ENCODE results near the gene SBK2. TPM values are rescaled to one million over a fixed set of nuclear protein-coding genes. Genes with fewer than 3 reads are reported as not detected.

The SBK2 gene
- total and polyA plus RNA-seq, 2 experiments from 2014 or later, result 1.1 to 2.0 TPM

DNA sequence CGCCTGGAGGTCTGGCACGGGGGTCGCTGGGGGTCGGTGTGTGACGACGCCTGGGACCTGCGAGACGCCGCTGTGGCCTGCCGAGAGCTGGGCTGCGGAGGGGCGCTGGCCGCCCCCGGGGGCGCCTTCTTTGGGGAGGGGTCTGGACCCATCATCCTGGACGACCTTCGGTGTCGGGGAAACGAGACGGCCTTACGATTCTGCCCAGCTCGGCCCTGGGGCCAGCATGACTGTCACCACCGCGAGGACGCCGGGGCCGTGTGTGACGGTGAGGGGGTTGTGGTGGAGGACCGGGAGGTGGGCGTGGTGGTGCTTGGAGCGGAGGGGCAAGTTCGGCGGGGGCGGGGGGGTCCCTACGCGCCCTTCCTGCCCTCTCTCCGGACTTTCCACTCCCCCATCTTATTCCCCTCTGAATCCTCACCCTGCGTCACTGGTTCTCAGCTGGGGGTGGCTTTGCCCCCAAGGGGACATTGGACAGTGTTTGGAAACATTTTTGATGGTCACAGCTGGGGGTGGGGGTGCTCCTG, 43.2 kb downstream of the SBK2 start:
- Histone ChIP-seq H3F3A (replicated peaks; ENCODE audit: low read depth) (no peaks in the 10 kb centered on the region), H3K4me2 (no peak overlapping the region), H2AFZ (no peak overlapping the region; the same call in 1 of the 2 replicates), H3K4me1 (ENCODE audit: insufficient read depth) (peaks cover 9% of the 10 kb centered on the region; the same call in 1 of the 2 replicates), H3K9me2 (ENCODE audit: insufficient read depth) (no peaks in the 10 kb centered on the region), H3K4me3 (no peak overlapping the region), H3K36me3 (ENCODE audit: insufficient read depth) (no peaks in the 10 kb centered on the region), H4K20me1 (replicated peaks; ENCODE audit: insufficient read depth) (no peaks in the 10 kb centered on the region), H3K79me2 (replicated peaks; ENCODE audit: insufficient read depth) (no peaks in the 10 kb centered on the region), H3K27me3 (ENCODE audit: insufficient read depth) (no peaks in the 10 kb centered on the region), H3K27ac (ENCODE audit: low read depth) (no peak overlapping the region)
- ATAC-seq (no peak), DNase-seq (ENCODE audit: low spot score) (no peak)
- no peaks in the 10 kb centered on the region; the same call in 2 of the 3 replicates for H3K9me3 Mint-ChIP-seq
- peaks cover 2% of the 10 kb centered on the region for H3K27me3 Mint-ChIP-seq (ENCODE audit: insufficient read depth, low read depth, poor library complexity)
- no peak overlapping the region for H3K4me3 Mint-ChIP-seq
- no peak overlapping the region for H3K27ac Mint-ChIP-seq
- no peaks in the 10 kb centered on the region for H3K36me3 Mint-ChIP-seq (ENCODE audit: low read depth)
- H3K4me1 Mint-ChIP-seq, result peaks cover 18% of the 10 kb centered on the region
- no peak for TF ChIP-seq ZNF462 (CRISPR knock-in tag; IDR thresholded peaks at IDR 0.05)
- TF ChIP-seq EZH2phosphoT487 (IDR thresholded peaks at IDR 0.05; ENCODE audit: unreplicated experiment), result no peak
- TF ChIP-seq STAT1 (IDR thresholded peaks at IDR 0.05; ENCODE audit: unreplicated experiment), result no peak
- no peak for TF ChIP-seq NANOG (IDR thresholded peaks at IDR 0.05; ENCODE audit: borderline replicate concordance)
- TF ChIP-seq POLR2AphosphoS5 (IDR thresholded peaks at IDR 0.05; ENCODE audit: low read depth), result no peak
- no peak for TF ChIP-seq ZNF331 (CRISPR knock-in tag; IDR thresholded peaks at IDR 0.05; ENCODE audit: low read depth)
- TF ChIP-seq, protein P1, sequence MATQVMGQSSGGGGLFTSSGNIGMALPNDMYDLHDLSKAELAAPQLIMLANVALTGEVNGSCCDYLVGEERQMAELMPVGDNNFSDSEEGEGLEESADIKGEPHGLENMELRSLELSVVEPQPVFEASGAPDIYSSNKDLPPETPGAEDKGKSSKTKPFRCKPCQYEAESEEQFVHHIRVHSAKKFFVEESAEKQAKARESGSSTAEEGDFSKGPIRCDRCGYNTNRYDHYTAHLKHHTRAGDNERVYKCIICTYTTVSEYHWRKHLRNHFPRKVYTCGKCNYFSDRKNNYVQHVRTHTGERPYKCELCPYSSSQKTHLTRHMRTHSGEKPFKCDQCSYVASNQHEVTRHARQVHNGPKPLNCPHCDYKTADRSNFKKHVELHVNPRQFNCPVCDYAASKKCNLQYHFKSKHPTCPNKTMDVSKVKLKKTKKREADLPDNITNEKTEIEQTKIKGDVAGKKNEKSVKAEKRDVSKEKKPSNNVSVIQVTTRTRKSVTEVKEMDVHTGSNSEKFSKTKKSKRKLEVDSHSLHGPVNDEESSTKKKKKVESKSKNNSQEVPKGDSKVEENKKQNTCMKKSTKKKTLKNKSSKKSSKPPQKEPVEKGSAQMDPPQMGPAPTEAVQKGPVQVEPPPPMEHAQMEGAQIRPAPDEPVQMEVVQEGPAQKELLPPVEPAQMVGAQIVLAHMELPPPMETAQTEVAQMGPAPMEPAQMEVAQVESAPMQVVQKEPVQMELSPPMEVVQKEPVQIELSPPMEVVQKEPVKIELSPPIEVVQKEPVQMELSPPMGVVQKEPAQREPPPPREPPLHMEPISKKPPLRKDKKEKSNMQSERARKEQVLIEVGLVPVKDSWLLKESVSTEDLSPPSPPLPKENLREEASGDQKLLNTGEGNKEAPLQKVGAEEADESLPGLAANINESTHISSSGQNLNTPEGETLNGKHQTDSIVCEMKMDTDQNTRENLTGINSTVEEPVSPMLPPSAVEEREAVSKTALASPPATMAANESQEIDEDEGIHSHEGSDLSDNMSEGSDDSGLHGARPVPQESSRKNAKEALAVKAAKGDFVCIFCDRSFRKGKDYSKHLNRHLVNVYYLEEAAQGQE (IDR thresholded peaks at IDR 0.05; ENCODE audit: unreplicated experiment), result no peak
- TF ChIP-seq CREB1 (CRISPR knock-in tag; IDR thresholded peaks at IDR 0.05; ENCODE audit: low read depth), result no peak
- no peak for TF ChIP-seq ZNF114 (CRISPR knock-in tag; IDR thresholded peaks at IDR 0.05)
